HG03108 (cell line): ENCODE results near the gene P2RY2.

Experiments used
- ATAC-seq: cut with Tn5 transposase; IDR thresholded peaks from one replicate; pipeline ENCODE4 v1.9.1; 2021; ENCODE audit warnings: moderate library complexity; ENCODE audit not compliant: unreplicated experiment

Gene P2RY2

GRCh38 chr11:73240190-73240781 lies 22.2 kb downstream of the P2RY2 start:
- ATAC-seq = no peak

- ATAC-seq = no peak
These were observed 23.2 kb downstream of the P2RY2 start for GRCh38 chr11:73241300-73241699.

- no peak for ATAC-seq
These were observed 24.4 kb downstream of the P2RY2 start for GRCh38 chr11:73242251-73243092.

- ATAC-seq = no peak
These were observed 25.0 kb downstream of the P2RY2 start for GRCh38 chr11:73243093-73243485.

- no peak for ATAC-seq
These were observed 26.6 kb downstream of the P2RY2 start for GRCh38 chr11:73244589-73245240.

GRCh38 chr11:73245461-73245860 lies 27.4 kb downstream of the P2RY2 start:
- ATAC-seq = no peak

- ATAC-seq = no peak
These were observed 28.2 kb downstream of the P2RY2 start for GRCh38 chr11:73246303-73246702.

- ATAC-seq = no peak
These were observed 30.6 kb downstream of the P2RY2 start for GRCh38 chr11:73248526-73249185.

- no peak for ATAC-seq
These were observed 31.2 kb downstream of the P2RY2 start for GRCh38 chr11:73249304-73249703.

- ATAC-seq = no peak
These were observed 32.0 kb downstream of the P2RY2 start for GRCh38 chr11:73249853-73250783.

GRCh38 chr11:73252577-73253191 lies 34.6 kb downstream of the P2RY2 start:
- no peak for ATAC-seq

- ATAC-seq = no peak
These were observed 39.4 kb downstream of the P2RY2 start for GRCh38 chr11:73257342-73258103.

- ATAC-seq = no peak
These were observed 40.3 kb downstream of the P2RY2 start for GRCh38 chr11:73258104-73259035.

GRCh38 chr11:73259406-73260126 lies 41.5 kb downstream of the P2RY2 start:
- no peak for ATAC-seq

- no peak for ATAC-seq
These were observed 42.0 kb downstream of the P2RY2 start for GRCh38 chr11:73260127-73260457.

- no peak for ATAC-seq
These were observed 44.9 kb downstream of the P2RY2 start for GRCh38 chr11:73262851-73263495.

GRCh38 chr11:73263640-73264039 lies 45.6 kb downstream of the P2RY2 start:
- ATAC-seq = no peak
